Measurements from ENCODE around the gene LIG4. TPM values are rescaled to one million over a fixed set of nuclear protein-coding genes. Genes with fewer than 3 reads are reported as not detected.
A peak's percentile ranks its signal among the peaks of the same experiment; 100 is the strongest.
"Not testable (repeated sequence)": the region's sequence is repeated elsewhere in the genome, so short reads cannot be mapped to it uniquely, and the experiment has no call there.

Gene LIG4
- total RNA-seq, 1 donor from 2014 or later = 15.5 TPM

GRCh38 chr13:108220041-108220440 lies 4.7 kb upstream of the LIG4 start:
- H2AFZ ChIP-seq (ENCODE audit: low read depth, low read length) = no peak overlapping the region
- H3K4me3 ChIP-seq (ENCODE audit: insufficient read depth, low read depth, low read length) = no peak overlapping the region
- H3K27ac Mint-ChIP-seq (ENCODE audit: unreplicated experiment) = no peak overlapping the region
- no peaks in the 10 kb centered on the region for H3K36me3 ChIP-seq (ENCODE audit: insufficient read depth, low read length)
- H3K9ac ChIP-seq (ENCODE audit: low read length) = no peak overlapping the region
- no peaks in the 10 kb centered on the region for H3K27me3 ChIP-seq (ENCODE audit: insufficient read depth, low read length)
- FAIRE-seq (no peak), DNase-seq (ENCODE audit: low read depth) (no peak)
- no peaks in the 10 kb centered on the region for H3K36me3 Mint-ChIP-seq (ENCODE audit: low read depth, unreplicated experiment)
- peaks cover 38% of the 10 kb centered on the region for H4K20me1 ChIP-seq (ENCODE audit: insufficient read depth, low read length)
- no peak overlapping the region for H3K27ac ChIP-seq (ENCODE audit: low read depth, low read length)
- H3K4me1 ChIP-seq (ENCODE audit: insufficient read depth, low read length) = peaks cover 13% of the 10 kb centered on the region
- no peaks in the 10 kb centered on the region for H3K27me3 Mint-ChIP-seq (ENCODE audit: low read depth, unreplicated experiment)
- peaks cover 81% of the 10 kb centered on the region for H3K79me2 ChIP-seq (ENCODE audit: insufficient read depth, low read length)
- peak overlapping the region; percentile 94 for H3K4me3 Mint-ChIP-seq (ENCODE audit: unreplicated experiment)
- no peak overlapping the region for H3K4me2 ChIP-seq (ENCODE audit: low read length)
- H3K9me3 ChIP-seq (ENCODE audit: insufficient read depth, low read depth, low read length) = no peaks in the 10 kb centered on the region
- H3K4me1 Mint-ChIP-seq (ENCODE audit: low read depth, unreplicated experiment) = peaks cover 11% of the 10 kb centered on the region
- no peaks in the 10 kb centered on the region for H3K9me3 Mint-ChIP-seq (ENCODE audit: unreplicated experiment)
- TF ChIP-seq CTCF (IDR thresholded peaks at IDR 0.05; ENCODE audit: insufficient read depth, low read depth, low read length) (no peak), EZH2 (IDR thresholded peaks at IDR 0.05; ENCODE audit: insufficient read depth, low read length) (no peak)

GRCh38 chr13:108218044-108218974 lies 3.0 kb upstream of the LIG4 start, which contains the start of gene ABHD13:
Gene ABHD13, plus strand, starts transcription at chr13:108218392. Its CDS starts 10,827 bp downstream, at chr13:108229219.
- no peak for FAIRE-seq
- H3K9me3 ChIP-seq (ENCODE audit: insufficient read depth, low read depth, low read length) = no peaks in the 10 kb centered on the region

DNA sequence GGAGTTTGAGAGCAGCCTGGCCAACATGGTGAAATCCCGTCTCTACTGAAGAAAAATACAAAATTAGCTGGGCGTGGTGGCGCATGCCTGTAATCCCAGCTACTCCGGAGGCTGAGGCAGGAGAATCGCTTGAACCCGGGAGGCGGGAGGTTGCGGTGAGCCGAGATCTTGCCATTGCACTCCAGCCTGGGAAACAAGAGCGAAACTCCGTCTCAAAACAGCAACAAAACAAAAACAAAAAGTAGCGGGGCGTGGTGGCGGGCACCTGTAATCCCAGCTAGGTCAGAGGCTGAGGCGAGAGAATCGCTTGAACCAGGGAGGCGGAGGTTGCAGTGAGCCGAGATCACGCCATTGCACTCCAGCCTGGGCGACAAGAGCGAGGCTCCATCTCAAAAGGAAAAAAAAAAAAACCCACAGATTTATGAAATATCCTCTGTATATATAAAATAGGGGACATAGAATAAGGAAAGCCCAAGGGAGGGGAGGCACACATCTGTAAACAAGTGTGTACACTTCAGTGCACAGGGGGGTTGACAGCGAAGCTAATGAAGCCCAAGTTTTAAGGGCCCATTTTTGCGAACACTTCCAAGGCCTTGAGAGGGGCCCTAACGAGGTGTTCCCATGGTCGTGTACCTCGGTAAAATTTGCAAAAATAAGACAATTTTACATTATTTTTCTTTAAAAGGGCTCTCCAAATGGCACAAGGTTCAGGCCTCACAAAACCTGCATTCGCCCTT lies 2.1 kb upstream of the LIG4 start:
- peaks cover 19% of the 10 kb centered on the region for H3K4me1 ChIP-seq (ENCODE audit: insufficient read depth, low read length)
- H3K79me2 ChIP-seq (ENCODE audit: insufficient read depth, low read length) = peaks cover 57% of the 10 kb centered on the region
- H4K20me1 ChIP-seq (ENCODE audit: insufficient read depth, low read length) = peaks cover 16% of the 10 kb centered on the region
- H2AFZ ChIP-seq (ENCODE audit: low read depth, low read length) = peak overlapping the region; percentile 96
- H3K4me3 ChIP-seq (ENCODE audit: insufficient read depth, low read depth, low read length) = peak overlapping the region; percentile 92
- H3K4me2 ChIP-seq (ENCODE audit: low read length) = peak overlapping the region; percentile 88
- Mint-ChIP-seq H3K4me1 (ENCODE audit: low read depth, unreplicated experiment) (peaks cover 15% of the 10 kb centered on the region), H3K27ac (ENCODE audit: unreplicated experiment) (peak overlapping the region; percentile 91), H3K4me3 (ENCODE audit: unreplicated experiment) (peak overlapping the region; percentile 94)
- H3K27ac ChIP-seq (ENCODE audit: low read depth, low read length) = peak overlapping the region; percentile 89
- H3K36me3 Mint-ChIP-seq (ENCODE audit: low read depth, unreplicated experiment); H3K36me3 ChIP-seq (ENCODE audit: insufficient read depth, low read length); DNase-seq (ENCODE audit: low read depth); H3K27me3 ChIP-seq (ENCODE audit: insufficient read depth, low read length); H3K9me3 Mint-ChIP-seq (ENCODE audit: unreplicated experiment); H3K9me3 ChIP-seq (ENCODE audit: insufficient read depth, low read depth, low read length); H3K27me3 Mint-ChIP-seq (ENCODE audit: low read depth, unreplicated experiment); FAIRE-seq: not testable (repeated sequence)
- peak overlapping the region; percentile 96 for H3K9ac ChIP-seq (ENCODE audit: low read length)

More at GRCh38 chr13:108218044-108218974, 3.0 kb upstream of the LIG4 start, which contains the start of gene ABHD13:
- Mint-ChIP-seq H3K4me1 (ENCODE audit: low read depth, unreplicated experiment) (peaks cover 13% of the 10 kb centered on the region), H3K36me3 (ENCODE audit: low read depth, unreplicated experiment) (no peaks in the 10 kb centered on the region), H3K27ac (ENCODE audit: unreplicated experiment) (peak within 1 kb of the TSS; percentile 91), H3K9me3 (ENCODE audit: unreplicated experiment) (no peaks in the 10 kb centered on the region), H3K4me3 (ENCODE audit: unreplicated experiment) (peak within 1 kb of the TSS; percentile 94), H3K27me3 (ENCODE audit: low read depth, unreplicated experiment) (no peaks in the 10 kb centered on the region)
- Histone ChIP-seq H3K4me2 (ENCODE audit: low read length) (peak within 1 kb of the TSS; percentile 88), H3K36me3 (ENCODE audit: insufficient read depth, low read length) (no peaks in the 10 kb centered on the region), H3K27me3 (ENCODE audit: insufficient read depth, low read length) (no peaks in the 10 kb centered on the region), H3K9ac (ENCODE audit: low read length) (peak within 1 kb of the TSS; percentile 96), H3K4me1 (ENCODE audit: insufficient read depth, low read length) (peaks cover 19% of the 10 kb centered on the region), H2AFZ (ENCODE audit: low read depth, low read length) (peak within 1 kb of the TSS; percentile 96), H4K20me1 (ENCODE audit: insufficient read depth, low read length) (peaks cover 22% of the 10 kb centered on the region), H3K79me2 (ENCODE audit: insufficient read depth, low read length) (peaks cover 63% of the 10 kb centered on the region), H3K4me3 (ENCODE audit: insufficient read depth, low read depth, low read length) (peak within 1 kb of the TSS; percentile 92), H3K27ac (ENCODE audit: low read depth, low read length) (peak within 1 kb of the TSS; percentile 89)
- TF ChIP-seq CTCF (IDR thresholded peaks at IDR 0.05; ENCODE audit: insufficient read depth, low read depth, low read length) (no peak), EZH2 (IDR thresholded peaks at IDR 0.05; ENCODE audit: insufficient read depth, low read length) (no peak)
- peak; percentile 75 for DNase-seq (ENCODE audit: low read depth)

All from astrocyte (in vitro differentiated cells and primary cell).